ENCODE measurements around the gene PSAP. TPM values are rescaled to one million over a fixed set of nuclear protein-coding genes. Genes with fewer than 3 reads are reported as not detected.

The PSAP gene
- polyA plus RNA-seq, 2 of the 4 experiments (the other 2 are of a cell fraction), result 690 to 1,519 TPM

DNA sequence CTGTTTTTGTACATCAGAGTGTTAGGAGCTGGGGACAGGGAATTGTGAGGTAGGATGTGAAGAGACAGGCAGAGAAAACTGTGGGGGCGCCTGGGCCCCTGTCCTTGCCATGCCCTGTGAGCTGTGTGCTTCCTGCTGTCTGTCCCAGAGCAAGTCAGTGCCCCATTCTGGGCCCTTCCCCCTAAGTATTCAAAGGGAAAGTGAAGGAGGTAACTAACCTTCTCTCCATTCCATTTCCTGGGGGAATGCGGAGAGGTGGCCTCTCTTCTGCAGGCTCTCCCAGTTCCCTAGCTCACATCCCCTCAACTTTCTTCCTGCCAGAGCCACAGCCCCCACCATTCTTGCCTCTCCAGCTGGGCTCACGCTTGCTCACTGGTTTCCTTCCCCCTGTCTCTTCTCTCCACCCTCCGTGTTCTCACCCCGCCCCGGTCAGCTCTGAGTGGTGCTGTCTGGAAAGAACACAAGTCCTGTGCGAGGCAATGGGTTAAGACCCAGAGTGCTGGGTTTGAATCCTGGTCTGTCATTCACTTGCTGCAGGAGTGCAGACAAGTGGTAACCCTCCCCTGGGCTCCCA lies 68.0 kb downstream of the PSAP start:
- CTCF ChIA-PET, result interaction anchor here (0.8 to 5.5 kb wide), 4 partner anchors 9 to 266 kb away, joined by 3 to 42 read pairs (median 4); partner anchors contain the start of gene VSIR
- POLR2A ChIA-PET, result interaction anchor here (0.9 kb wide), 1 partner anchor 9 kb away, joined by 3 read pairs; the partner anchor contains the start of gene VSIR
- Histone ChIP-seq H3K9me3 (no peaks in the 10 kb centered on the region), H3K4me1 (0 out of 3 replicates have a peak, but pooled peaks cover 2% of the 10 kb centered on the region), H3K27ac (no peak overlapping the region), H3K4me2 (no peak overlapping the region), H3K4me3 (no peak overlapping the region)
- ATAC-seq (peak; percentile 8 to 29; a peak in 2 of 6 replicates), DNase-seq (ENCODE audit: low read depth in 1 of 2, low spot score in 1 of 2) (no peak), FAIRE-seq (no peak)
- WGBS (ENCODE audit: missing lambda C conversion rate), result 71% methylated on average over 7 of the region's 7 CpGs
- TF ChIP-seq EHF (CRISPR knock-in tag; IDR thresholded peaks at IDR 0.05), result no peak
- TF ChIP-seq EHMT2 (IDR thresholded peaks at IDR 0.05; ENCODE audit: low read depth), result no peak
- TF ChIP-seq CHD4 (IDR thresholded peaks at IDR 0.05; ENCODE audit: borderline replicate concordance), result no peak
- no peak for TF ChIP-seq ZC3H11A (IDR thresholded peaks at IDR 0.05)
- no peak for TF ChIP-seq FOSL2 (IDR thresholded peaks at IDR 0.05)
- TF ChIP-seq FOSL2 (CRISPR knock-in tag; IDR thresholded peaks at IDR 0.05), result no peak
- TF ChIP-seq POLR2A (IDR thresholded peaks at IDR 0.05; ENCODE audit: low read length), result no peak
- TF ChIP-seq HOXB5 (CRISPR knock-in tag; IDR thresholded peaks at IDR 0.05), result no peak
- TF ChIP-seq, protein P1, sequence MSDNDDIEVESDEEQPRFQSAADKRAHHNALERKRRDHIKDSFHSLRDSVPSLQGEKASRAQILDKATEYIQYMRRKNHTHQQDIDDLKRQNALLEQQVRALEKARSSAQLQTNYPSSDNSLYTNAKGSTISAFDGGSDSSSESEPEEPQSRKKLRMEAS (IDR thresholded peaks at IDR 0.05), result no peak
- TF ChIP-seq HDAC2 (IDR thresholded peaks at IDR 0.05), result no peak

DNA sequence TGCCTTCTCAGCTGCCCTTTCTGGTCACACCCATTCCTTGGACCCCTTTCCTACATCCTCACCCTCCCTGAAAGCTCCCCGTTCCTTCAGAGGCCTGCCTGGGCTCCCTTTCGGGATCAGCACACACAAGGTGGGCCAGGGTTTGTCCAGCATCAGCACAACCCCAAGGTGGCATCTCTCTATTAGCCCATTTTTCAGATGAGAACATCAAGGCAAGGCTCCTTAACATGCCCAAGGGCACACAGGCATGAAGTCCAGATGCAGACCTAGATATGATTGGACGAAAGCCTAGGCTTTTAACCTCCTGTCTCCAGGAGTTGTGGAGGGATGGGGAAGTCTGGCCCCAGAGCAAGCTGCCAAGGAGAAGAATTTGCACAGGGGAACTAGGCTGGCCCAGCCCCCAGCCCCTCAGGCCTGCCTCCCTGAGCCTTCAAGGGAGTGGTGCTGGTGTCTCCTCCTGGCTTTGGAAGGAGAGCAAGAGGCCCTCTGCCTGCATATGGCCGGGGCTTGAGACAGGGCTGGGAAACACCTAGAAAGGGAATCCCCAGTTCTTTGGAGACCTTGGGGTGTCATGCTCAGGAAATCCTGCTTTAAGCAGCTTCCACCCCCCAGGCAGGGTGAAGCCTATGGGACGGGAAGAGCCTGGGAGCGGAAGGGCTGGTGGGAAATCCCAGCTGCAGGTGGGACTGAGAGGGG lies 68.7 kb downstream of the PSAP start:
- FAIRE-seq, result no peak
- no peak overlapping the region for H3K27ac ChIP-seq
- ChIA-PET CTCF (interaction anchor here (0.9 to 5.5 kb wide), 4 partner anchors 9 to 173 kb away, joined by 3 to 42 read pairs (median 4); partner anchors contain the start of gene VSIR), POLR2A (interaction anchor here (0.9 kb wide), 1 partner anchor 9 kb away, joined by 3 read pairs; the partner anchor contains the start of gene VSIR)
- DNase-seq (ENCODE audit: low read depth in 1 of 2, low spot score in 1 of 2), result no peak
- 0 out of 3 replicates have a peak, but pooled peaks cover 2% of the 10 kb centered on the region for H3K4me1 ChIP-seq
- TF ChIP-seq BHLHE40 (IDR thresholded peaks at IDR 0.05; ENCODE audit: low read depth, low read length) (no peak), EHF (CRISPR knock-in tag; IDR thresholded peaks at IDR 0.05) (no peak), RFX5 (IDR thresholded peaks at IDR 0.05) (no peak), POLR2A (IDR thresholded peaks at IDR 0.05; ENCODE audit: low read length) (no peak), KDM5A (IDR thresholded peaks at IDR 0.05) (no peak), HEYL (CRISPR knock-in tag; IDR thresholded peaks at IDR 0.05) (no peak), SMC3 (IDR thresholded peaks at IDR 0.05) (no peak), MAZ (IDR thresholded peaks at IDR 0.05; ENCODE audit: borderline replicate concordance, low read depth, low read length) (no peak), TP53 (CRISPR knock-in tag; IDR thresholded peaks at IDR 0.05) (no peak), JUN (IDR thresholded peaks at IDR 0.05) (no peak)
- TF ChIP-seq, protein P2, sequence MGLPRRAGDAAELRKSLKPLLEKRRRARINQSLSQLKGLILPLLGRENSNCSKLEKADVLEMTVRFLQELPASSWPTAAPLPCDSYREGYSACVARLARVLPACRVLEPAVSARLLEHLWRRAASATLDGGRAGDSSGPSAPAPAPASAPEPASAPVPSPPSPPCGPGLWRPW (IDR thresholded peaks at IDR 0.05), result no peak
- TF ChIP-seq, protein P3, sequence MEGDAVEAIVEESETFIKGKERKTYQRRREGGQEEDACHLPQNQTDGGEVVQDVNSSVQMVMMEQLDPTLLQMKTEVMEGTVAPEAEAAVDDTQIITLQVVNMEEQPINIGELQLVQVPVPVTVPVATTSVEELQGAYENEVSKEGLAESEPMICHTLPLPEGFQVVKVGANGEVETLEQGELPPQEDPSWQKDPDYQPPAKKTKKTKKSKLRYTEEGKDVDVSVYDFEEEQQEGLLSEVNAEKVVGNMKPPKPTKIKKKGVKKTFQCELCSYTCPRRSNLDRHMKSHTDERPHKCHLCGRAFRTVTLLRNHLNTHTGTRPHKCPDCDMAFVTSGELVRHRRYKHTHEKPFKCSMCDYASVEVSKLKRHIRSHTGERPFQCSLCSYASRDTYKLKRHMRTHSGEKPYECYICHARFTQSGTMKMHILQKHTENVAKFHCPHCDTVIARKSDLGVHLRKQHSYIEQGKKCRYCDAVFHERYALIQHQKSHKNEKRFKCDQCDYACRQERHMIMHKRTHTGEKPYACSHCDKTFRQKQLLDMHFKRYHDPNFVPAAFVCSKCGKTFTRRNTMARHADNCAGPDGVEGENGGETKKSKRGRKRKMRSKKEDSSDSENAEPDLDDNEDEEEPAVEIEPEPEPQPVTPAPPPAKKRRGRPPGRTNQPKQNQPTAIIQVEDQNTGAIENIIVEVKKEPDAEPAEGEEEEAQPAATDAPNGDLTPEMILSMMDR (IDR thresholded peaks at IDR 0.05), result no peak
- TF ChIP-seq, protein P4, sequence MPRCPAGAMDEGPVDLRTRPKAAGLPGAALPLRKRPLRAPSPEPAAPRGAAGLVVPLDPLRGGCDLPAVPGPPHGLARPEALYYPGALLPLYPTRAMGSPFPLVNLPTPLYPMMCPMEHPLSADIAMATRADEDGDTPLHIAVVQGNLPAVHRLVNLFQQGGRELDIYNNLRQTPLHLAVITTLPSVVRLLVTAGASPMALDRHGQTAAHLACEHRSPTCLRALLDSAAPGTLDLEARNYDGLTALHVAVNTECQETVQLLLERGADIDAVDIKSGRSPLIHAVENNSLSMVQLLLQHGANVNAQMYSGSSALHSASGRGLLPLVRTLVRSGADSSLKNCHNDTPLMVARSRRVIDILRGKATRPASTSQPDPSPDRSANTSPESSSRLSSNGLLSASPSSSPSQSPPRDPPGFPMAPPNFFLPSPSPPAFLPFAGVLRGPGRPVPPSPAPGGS (IDR thresholded peaks at IDR 0.05), result no peak
- TF ChIP-seq, protein P5, sequence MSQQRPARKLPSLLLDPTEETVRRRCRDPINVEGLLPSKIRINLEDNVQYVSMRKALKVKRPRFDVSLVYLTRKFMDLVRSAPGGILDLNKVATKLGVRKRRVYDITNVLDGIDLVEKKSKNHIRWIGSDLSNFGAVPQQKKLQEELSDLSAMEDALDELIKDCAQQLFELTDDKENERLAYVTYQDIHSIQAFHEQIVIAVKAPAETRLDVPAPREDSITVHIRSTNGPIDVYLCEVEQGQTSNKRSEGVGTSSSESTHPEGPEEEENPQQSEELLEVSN (IDR thresholded peaks at IDR 0.05; ENCODE audit: borderline replicate concordance, low read depth), result no peak
- TF ChIP-seq, protein P6, sequence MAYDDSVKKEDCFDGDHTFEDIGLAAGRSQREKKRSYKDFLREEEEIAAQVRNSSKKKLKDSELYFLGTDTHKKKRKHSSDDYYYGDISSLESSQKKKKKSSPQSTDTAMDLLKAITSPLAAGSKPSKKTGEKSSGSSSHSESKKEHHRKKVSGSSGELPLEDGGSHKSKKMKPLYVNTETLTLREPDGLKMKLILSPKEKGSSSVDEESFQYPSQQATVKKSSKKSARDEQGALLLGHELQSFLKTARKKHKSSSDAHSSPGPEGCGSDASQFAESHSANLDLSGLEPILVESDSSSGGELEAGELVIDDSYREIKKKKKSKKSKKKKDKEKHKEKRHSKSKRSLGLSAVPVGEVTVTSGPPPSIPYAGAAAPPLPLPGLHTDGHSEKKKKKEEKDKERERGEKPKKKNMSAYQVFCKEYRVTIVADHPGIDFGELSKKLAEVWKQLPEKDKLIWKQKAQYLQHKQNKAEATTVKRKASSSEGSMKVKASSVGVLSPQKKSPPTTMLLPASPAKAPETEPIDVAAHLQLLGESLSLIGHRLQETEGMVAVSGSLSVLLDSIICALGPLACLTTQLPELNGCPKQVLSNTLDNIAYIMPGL (CRISPR knock-in tag; IDR thresholded peaks at IDR 0.05; ENCODE audit: borderline replicate concordance), result no peak
- TF ChIP-seq, protein P7, sequence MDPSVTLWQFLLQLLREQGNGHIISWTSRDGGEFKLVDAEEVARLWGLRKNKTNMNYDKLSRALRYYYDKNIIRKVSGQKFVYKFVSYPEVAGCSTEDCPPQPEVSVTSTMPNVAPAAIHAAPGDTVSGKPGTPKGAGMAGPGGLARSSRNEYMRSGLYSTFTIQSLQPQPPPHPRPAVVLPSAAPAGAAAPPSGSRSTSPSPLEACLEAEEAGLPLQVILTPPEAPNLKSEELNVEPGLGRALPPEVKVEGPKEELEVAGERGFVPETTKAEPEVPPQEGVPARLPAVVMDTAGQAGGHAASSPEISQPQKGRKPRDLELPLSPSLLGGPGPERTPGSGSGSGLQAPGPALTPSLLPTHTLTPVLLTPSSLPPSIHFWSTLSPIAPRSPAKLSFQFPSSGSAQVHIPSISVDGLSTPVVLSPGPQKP (IDR thresholded peaks at IDR 0.05; ENCODE audit: low read depth, low read length), result no peak
- 69% methylated on average over 6 of the region's 6 CpGs for WGBS (ENCODE audit: missing lambda C conversion rate)
- no peaks in the 10 kb centered on the region for H3K9me3 ChIP-seq
- peak in 1 of 2 experiments; percentile 12; a peak in 1 of 6 replicates for ATAC-seq
- no peak overlapping the region for H3K4me2 ChIP-seq
- no peak overlapping the region for H3K4me3 ChIP-seq
